ENCODE results near the gene RAB34. TPM values are rescaled to one million over a fixed set of nuclear protein-coding genes. Genes with fewer than 3 reads are reported as not detected.

RAB34 gene
- total RNA-seq, 2 donors from 2014 or later: 165 to 181 TPM

- intact Hi-C loops (cut with DNase I): no loop called here
- no peaks in the 10 kb centered on the region for H3K9me3 ChIP-seq
- H3K4me1 ChIP-seq (replicated peaks): no peaks in the 10 kb centered on the region
- H3K27me3 ChIP-seq (replicated peaks; ENCODE audit: insufficient read depth): no peaks in the 10 kb centered on the region
- H3K36me3 ChIP-seq: peaks cover 5 to 10% of the 10 kb centered on the region in 2 donors
- WGBS: 66% methylated on average over 8 of the region's 10 CpGs
- DNase-seq (ENCODE audit: low spot score): no peak
- TF ChIP-seq POLR2AphosphoS5 (IDR thresholded peaks at IDR 0.05): no peak
- TF ChIP-seq CTCF (IDR thresholded peaks at IDR 0.05): no peak
- TF ChIP-seq POLR2A (IDR thresholded peaks at IDR 0.05): no peak
- no peak overlapping the region for H3K27ac ChIP-seq
- H3K4me3 ChIP-seq: no peak overlapping the region
These were observed 11.8 kb downstream of the RAB34 start for GRCh38 chr17:28705728-28706334.

DNA sequence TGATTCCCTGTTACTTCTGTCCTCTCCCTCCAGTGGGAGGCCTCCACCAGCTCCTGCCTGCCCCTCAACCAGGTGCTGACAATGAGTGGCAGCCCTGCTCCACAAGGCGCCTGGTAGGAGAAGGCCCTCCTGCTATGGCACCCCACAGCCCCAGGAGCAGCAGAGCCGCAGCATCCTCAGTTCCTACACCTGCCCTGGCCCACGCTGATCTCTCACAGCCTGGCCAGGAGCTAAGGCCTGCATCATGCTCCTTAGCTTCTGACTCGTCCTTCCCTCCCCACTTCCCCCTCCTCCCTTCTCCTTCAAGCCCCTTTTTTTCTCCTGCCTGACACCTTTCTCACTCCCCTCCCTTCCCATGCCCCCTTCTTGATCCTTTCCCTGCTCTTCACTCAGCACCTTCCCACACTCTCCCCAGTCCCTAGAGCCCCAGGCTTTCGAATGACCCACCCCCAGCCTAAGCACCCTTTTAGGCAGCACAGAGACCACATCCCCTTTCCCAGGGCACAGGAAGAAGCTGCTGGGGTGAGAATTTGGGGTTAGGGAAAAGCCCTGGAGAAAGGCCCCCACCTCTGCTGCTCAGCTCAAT is 12.5 kb downstream of the RAB34 start:
- TF ChIP-seq POLR2AphosphoS5 (IDR thresholded peaks at IDR 0.05) (no peak), POLR2A (IDR thresholded peaks at IDR 0.05) (no peak), CTCF (IDR thresholded peaks at IDR 0.05) (no peak)
- no peaks in the 10 kb centered on the region for H3K9me3 ChIP-seq
- H3K27me3 ChIP-seq (replicated peaks; ENCODE audit: insufficient read depth): no peaks in the 10 kb centered on the region
- H3K4me1 ChIP-seq (replicated peaks): no peaks in the 10 kb centered on the region
- 72% methylated on average over 5 of the region's 5 CpGs for WGBS
- H3K27ac ChIP-seq: no peak overlapping the region
- no peak overlapping the region for H3K4me3 ChIP-seq
- H3K36me3 ChIP-seq: peaks cover 11 to 13% of the 10 kb centered on the region in 2 donors
- no peak for DNase-seq (ENCODE audit: low spot score)
- intact Hi-C loops (cut with DNase I): no loop called here

DNA sequence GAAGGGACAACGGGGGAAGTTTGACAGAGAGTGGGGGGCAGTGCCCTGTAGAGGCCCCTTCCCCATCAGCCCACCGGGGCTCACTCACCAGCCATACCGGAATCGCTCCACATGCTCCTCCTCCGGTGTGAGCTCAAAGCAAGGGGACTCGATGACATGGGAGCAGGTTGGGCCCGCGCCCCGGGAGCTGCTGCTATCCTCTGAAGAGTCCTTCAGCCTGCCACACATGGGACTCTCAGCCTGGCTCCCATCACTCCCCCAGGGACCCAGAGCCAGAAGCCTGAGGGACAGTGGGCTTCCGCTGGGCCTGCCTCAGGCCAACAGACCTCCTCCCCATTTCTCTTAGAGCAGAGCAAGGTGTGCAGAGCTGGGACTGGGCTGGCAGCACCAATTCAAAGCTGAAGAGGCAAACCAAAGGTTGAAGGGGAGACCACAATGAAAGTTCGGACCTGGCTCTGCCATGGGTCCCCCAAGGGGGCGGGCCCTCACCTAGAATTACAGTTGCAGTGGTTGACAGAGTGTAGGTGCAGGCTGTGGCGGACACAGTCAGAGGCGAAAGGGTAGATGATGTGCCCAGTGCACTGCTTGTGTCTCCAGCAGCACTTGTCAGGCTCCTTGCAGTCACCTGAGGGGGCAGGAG is 13.3 kb downstream of the RAB34 start:
- Histone ChIP-seq H3K9me3 (no peaks in the 10 kb centered on the region), H3K4me1 (replicated peaks) (no peaks in the 10 kb centered on the region), H3K4me3 (no peak overlapping the region), H3K27ac (no peak overlapping the region), H3K36me3 (peaks cover 20% of the 10 kb centered on the region in 2 donors), H3K27me3 (replicated peaks; ENCODE audit: insufficient read depth) (no peaks in the 10 kb centered on the region)
- no peak for DNase-seq (ENCODE audit: low spot score)
- TF ChIP-seq POLR2AphosphoS5 (IDR thresholded peaks at IDR 0.05) (no peak), POLR2A (IDR thresholded peaks at IDR 0.05) (no peak), CTCF (IDR thresholded peaks at IDR 0.05) (no peak)
- intact Hi-C loops (cut with DNase I): no loop called here
- 86% methylated on average over 13 of the region's 14 CpGs for WGBS

DNA sequence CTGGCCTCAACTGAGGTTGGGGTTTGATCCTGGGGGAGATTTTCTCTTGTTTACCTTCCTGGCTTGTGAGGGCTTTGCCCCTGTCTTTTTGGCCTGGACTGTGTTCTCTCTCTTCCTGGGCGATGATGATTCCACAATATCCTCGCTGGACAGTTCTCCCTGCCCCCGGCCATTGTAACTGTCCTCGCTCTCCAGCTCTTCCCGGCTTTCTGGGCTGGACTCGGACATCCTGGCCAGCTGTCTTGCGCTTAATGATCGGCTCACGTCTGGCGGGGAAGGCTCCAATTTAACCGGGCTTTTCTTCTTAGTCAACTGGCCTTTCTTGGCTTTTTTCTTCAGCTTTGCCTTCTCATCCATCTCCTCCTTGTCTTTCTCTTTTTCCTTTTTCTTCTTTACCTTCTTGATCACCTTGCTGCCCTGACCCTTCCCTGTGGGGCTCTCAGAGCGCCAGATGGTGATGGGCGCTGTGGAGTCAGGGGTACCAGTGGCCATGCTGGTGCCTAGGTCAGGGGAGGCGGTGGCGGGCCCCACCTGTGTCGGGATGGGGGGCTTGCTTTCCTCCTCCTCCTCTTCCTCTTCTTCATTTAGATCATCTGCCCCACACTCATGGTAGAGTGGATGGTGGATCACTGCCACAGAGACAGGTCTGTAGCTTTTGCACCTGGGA is 14.0 kb downstream of the RAB34 start:
- Histone ChIP-seq H3K27me3 (replicated peaks; ENCODE audit: insufficient read depth) (no peaks in the 10 kb centered on the region), H3K4me3 (no peak overlapping the region), H3K9me3 (no peaks in the 10 kb centered on the region), H3K36me3 (peaks cover 25 to 26% of the 10 kb centered on the region in 2 donors), H3K4me1 (replicated peaks) (no peaks in the 10 kb centered on the region), H3K27ac (no peak overlapping the region)
- 73% methylated on average over 16 of the region's 16 CpGs for WGBS
- intact Hi-C loops (cut with DNase I): no loop called here
- no peak for TF ChIP-seq POLR2AphosphoS5 (IDR thresholded peaks at IDR 0.05)
- no peak for TF ChIP-seq CTCF (IDR thresholded peaks at IDR 0.05)
- no peak for TF ChIP-seq POLR2A (IDR thresholded peaks at IDR 0.05)
- DNase-seq (ENCODE audit: low spot score): no peak
